NCI-H446 (cell line): Measurements from ENCODE around the gene TTLL8.

ENCODE experiments used
- DNase-seq, 2 experiments: peaks; one replicate each; lab custom pipeline; 2025; lab: John Stamatoyannopoulos, UW

Gene TTLL8

GRCh38 chr22:50041361-50042065, 16.6 kb downstream of the TTLL8 start:
- no peak for DNase-seq

DNA sequence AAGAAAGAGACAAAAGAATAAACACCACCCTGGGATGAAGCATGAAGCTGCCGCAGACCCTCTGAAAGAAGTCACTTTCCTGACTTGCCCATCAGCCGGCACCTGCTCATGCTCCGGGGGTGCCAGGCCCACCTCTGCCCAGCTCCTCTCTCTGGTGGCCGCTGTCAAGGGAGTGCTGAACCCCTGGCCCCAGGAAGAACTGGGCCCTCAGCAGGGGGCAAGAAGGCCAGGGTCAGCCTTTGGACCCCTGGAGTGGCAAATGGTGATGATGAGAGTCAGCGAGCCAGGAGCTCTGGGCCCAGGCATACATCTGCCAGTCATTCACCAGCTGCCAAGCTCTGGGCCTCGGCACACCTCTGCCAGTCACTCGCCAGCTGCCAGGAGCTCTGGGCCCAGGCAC, 17.4 kb downstream of the TTLL8 start:
- no peak for DNase-seq

- no peak for DNase-seq
These were observed 18.2 kb downstream of the TTLL8 start for GRCh38 chr22:50039669-50040443.

GRCh38 chr22:50035976-50036724, 21.9 kb downstream of the TTLL8 start:
- DNase-seq, result no peak

DNA sequence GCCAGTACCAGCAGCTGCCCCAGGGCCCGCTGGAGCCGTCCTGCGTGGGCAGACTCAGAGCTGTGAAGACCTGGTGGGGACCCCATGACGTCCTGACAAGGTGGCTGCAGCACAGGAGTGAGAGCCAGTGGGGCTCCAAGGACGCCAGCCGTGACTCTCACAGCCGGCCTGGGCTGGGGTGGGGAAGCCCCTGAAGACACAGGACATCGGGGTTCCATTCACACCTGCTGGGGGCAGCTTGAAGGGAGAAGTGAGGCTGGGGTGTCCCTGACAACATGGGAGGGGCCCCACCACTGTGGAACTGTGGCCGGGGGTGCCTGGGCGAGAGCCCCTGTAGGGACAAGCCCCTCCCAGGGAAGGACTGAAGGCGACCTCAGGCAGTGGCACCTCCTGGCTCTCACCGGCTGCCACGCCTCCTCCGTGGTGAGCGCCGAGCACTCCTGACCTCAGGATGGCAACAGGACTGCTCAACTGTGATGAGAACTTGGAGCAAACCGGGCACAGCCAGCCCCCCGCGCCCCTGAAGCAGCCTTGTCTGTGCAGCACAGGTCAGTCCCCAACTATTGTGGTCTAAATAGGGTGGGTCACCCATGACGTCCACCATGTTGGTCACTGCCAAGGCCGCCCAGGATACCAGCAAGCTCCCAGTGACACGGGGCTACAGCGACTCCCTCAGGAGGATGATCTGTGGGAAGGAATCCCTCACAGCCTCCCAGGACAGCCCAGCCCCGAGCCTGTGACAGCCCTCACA, 22.8 kb downstream of the TTLL8 start:
- no peak for DNase-seq

DNA sequence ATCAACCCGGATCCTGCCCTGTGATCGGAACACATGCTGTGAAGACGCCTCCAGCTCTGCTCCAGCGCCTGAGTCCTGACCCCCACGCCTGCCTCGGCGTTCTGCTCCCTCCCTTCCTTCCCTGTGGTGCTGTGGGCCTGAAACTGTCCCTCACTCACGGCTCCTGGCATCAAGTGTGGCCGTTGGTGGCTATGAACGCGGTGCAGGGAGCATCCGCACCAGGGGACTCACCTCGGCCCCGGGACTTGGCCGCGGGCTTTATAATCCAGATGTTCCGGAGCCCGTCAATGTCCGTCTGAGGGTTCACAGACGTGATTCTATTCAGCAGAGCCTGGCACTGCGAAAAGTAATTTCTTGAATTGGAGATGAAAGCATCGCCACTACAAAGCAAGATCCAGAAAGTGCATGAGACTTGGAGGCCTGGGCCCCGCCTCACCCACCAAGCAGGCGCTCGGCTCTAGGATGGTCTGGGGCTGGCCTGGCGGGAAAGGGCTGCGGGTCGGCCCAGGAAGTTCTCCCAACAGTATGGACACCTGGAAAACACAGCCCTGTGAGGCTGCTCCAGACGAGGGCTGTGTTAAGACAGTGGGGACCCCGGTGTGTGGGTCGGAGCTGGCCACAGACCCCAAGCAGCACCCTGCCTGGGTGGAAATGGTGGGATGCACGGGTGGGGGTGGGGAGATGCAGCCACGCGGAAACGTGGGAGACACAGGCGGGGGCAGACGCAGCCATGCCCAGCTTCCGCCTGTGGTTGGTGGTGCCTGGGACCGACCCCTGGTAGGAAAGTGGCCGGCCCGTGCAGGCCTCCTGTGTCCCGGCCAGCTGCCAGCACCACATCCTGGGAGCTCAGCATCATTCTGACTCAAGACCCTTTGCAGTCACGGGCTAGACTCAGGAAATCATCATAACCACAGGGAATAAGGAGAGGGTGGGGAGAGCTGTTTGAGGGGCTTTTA, 23.7 kb downstream of the TTLL8 start:
- no peak for DNase-seq

DNA sequence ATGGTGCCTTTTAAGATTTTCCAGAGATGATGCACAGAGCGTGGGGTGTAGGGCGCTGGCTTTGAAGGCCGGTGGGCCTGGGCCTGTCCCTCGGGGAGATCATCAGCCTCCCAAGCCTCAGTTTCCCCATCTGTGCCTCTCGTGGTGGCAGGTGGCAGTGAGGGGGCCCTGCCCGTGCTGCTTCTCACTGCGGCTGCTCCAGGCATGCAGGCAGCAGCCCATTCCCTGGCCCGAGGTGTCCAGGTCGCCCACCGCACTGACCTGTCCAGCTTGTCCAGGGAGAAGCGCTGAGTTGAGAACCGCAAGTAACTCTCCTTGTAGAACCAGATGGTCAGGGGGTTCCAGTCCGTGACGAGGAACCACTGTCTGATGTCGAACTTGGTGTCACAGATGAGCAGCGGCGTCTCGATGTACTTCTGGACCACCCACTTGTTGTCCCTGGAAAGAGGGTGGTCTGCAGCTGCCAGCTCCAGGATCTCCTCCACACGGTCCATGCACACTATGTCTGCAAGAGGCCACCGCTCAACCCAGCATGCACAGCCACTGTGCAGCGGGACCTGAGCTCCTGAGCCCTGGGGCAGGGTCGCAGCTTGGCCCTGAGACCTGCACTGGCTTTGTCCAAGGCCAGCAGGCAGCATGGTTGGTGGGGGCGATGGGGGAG, 25.0 kb downstream of the TTLL8 start:
- DNase-seq, result no peak

DNA sequence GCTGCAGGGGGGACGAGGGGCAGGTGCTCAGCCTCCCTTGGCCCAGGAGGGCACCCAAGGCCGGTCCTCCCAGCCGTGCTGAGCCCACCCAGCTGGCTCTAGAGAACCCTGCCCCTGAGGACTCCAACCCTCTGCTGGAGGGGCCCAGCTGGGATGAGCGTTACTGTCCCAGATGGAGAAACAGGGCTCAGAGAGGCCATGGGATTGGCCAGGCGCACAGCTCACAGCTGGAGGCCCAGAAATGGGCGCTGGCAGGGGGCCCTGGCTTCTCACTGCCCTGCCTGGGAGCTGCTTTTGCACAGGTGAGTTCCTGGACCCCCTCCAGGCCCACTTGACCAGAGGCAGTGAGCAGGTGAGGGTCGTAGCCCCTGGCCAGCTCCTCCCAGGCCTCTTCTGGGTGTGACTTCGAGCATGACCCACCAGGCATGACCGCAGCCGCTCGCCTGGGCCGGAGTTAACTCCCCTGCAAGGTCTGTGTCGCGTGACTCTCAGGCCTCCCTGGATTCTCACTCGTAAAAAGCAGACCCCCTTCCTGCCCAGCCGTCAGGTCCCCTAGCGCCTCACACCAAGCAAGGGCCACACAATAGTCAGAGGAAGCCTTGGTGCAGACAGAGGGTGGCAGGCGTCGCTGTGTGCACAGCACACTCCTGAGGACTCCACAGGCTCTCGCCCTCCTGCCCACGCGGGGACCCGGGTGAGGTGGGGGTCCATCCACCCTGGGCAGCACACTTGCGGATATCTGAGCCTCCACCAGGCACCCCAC, 25.8 kb downstream of the TTLL8 start:
- no peak for DNase-seq

DNA sequence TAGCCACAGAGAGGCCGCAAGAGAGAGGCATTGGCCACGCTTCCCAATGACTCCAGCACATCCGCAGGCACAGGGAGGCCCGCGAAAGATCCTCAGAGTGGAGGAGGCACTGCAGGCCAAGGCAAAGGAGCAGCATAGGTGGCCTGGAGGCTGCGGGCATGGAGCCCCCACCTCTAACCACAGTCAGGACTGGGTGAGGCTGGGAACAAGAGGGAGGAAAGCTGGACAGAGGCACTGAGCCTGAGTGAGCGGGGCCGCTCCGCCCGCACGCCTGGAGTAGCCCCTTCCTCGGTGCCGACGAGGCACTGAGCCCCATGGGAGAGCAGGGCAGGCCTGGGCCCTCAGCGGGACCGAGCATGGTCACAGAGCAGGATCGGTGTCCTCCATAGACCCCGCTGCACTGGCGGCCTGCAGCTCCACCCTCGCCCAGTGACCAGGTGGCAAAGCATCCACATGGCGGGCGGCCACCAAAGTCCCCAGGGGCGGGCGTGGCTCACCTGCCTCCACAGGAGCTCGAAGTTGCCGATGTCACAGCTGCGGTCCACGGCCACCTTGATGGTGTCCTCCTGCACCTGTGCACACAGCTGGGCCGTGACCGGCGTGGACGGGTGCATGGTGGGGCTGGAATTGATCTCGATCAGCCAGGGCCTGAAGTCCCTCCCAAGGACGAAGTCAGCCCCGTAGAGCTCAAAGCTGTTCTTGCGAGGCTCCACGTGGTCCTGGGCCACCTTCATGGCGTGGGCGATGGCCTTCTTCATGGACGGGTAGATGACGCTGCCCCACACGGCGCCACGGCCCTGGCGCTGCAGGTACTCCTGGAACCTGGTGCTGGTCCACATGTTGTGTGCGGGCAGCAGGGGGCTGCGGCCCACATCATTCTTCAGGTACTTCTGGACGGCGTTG, 26.7 kb downstream of the TTLL8 start:
- no peak for DNase-seq

GRCh38 chr22:50030297-50031188, 27.6 kb downstream of the TTLL8 start:
- DNase-seq, result peak; percentile 3 to 46

DNA sequence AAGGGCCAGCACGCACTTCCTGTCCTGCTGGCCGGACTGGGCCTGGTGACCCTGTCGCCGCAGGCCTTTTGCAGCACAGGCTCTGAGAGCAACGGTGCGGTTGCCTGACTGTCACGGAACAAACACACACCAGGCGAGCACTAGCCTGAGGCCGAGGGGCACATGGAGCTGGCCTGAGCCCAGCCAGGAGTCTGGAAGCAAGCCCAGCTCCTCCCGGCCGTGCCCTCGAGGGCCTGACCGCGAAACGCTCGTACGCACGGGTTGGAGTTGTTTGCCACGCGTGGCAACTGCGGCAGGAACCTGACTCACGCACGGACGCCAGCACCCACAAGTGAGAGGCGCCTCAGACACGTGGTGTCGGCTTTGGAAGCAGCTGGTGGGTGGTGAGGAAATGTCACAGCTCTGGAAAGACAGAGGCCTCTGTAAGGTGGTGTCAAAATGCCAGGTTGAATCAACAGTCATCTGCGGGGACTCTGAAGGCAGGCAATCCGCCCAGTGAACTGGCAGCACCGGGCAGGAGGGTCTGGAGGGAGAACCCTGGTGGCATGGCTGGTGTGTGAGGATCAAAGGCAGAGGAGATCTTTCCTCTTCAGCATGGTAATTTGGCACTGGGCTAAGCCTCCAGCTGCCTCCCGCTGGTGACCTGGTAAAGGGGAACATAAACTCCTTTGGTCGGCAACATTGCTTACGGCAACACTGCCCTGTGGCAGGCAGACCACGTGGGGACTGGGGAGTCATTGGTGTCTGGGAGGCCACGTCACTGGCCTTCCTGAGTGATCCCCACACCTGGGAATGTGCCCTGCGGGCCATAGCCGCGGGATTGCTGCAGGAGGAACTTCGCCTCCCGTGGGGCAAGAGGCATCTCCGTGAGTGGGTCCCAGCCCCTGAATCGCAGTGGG, 30.2 kb downstream of the TTLL8 start:
- no peak for DNase-seq

- DNase-seq, result no peak
These were observed 32.1 kb downstream of the TTLL8 start for GRCh38 chr22:50025993-50026392.

- DNase-seq, result no peak
These were observed 35.8 kb downstream of the TTLL8 start for GRCh38 chr22:50022171-50022819.

- DNase-seq, result no peak
These were observed 37.5 kb downstream of the TTLL8 start for GRCh38 chr22:50020606-50021005.

GRCh38 chr22:50019316-50019715, 38.8 kb downstream of the TTLL8 start:
- DNase-seq, result no peak
